Adrenal gland (tissue), 5 donors: ENCODE measurements around the gene UQCC5.

Source experiments
- POLR2A ChIP-seq, 2 donors: fragments of 450-650 bp; IDR thresholded peaks; one replicate each; pipeline ENCODE4 v1.6.1; 2017; ENCODE audit warnings: antibody characterized with exemption in 2 of 2, mild to moderate bottlenecking in 2 of 2, moderate library complexity in 1 of 2
- TF ChIP-seq, protein P1 (sequence below), 6 experiments: fragments of 450-650 bp in 4 of 6; fragments of 200-600 bp in 2 of 6; sonication (generic) in 1 of 6; IDR thresholded peaks; 1 replicate in 5 of 6; 2 replicates in 1 of 6; pipeline versions ENCODE4 v1.5.1 to v1.8.0; 2016 to 2021; ENCODE audit warnings: antibody characterized with exemption in 6 of 6, mild to moderate bottlenecking in 2 of 6, moderate library complexity in 1 of 6
- donor health status: DM: no; HTN: no; CAD: no.

DNA sequence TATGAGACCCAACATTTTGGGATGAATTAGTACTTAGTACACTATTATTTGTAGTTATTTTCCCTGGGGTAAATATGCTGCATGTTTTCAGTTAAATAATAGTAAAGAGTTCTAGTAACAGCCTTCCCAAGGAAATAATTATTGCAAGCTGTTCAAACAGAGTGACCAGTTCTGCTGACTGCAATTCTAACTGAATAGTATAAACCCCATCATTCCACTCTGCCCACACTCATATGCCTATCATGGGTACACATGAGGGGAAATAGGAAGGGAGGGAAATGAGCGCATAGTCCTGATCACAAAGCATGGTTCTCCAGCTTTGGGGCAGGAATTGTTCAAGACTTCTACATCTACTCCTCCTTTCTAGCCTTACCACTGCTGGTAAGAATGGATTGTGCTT is 18.7 kb downstream of the UQCC5 start:
- TF ChIP-seq, protein P1, sequence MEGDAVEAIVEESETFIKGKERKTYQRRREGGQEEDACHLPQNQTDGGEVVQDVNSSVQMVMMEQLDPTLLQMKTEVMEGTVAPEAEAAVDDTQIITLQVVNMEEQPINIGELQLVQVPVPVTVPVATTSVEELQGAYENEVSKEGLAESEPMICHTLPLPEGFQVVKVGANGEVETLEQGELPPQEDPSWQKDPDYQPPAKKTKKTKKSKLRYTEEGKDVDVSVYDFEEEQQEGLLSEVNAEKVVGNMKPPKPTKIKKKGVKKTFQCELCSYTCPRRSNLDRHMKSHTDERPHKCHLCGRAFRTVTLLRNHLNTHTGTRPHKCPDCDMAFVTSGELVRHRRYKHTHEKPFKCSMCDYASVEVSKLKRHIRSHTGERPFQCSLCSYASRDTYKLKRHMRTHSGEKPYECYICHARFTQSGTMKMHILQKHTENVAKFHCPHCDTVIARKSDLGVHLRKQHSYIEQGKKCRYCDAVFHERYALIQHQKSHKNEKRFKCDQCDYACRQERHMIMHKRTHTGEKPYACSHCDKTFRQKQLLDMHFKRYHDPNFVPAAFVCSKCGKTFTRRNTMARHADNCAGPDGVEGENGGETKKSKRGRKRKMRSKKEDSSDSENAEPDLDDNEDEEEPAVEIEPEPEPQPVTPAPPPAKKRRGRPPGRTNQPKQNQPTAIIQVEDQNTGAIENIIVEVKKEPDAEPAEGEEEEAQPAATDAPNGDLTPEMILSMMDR (IDR thresholded peaks at IDR 0.05) = no peak
- no peak for TF ChIP-seq POLR2A (IDR thresholded peaks at IDR 0.05)
